Prostate gland (tissue), 2 donors: ENCODE measurements around the gene ANKRD10. TPM values are rescaled to one million over a fixed set of nuclear protein-coding genes. Genes with fewer than 3 reads are reported as not detected.

Experiments
- DNase-seq: peaks from one replicate; pipeline ENCODE4 v3.0.0-alpha.2; 2019; ENCODE audit warnings: low spot score
- H3K27ac ChIP-seq, 2 donors: fragments of 200-600 bp; sonication (generic); 2 replicates each; pipeline ENCODE4 v1.5.1; 2017 to 2019
- H3K27me3 ChIP-seq: fragments of 200-600 bp; sonication (generic); replicated peaks from 2 replicates; pipeline ENCODE4 v1.5.1; 2019; ENCODE audit not compliant: insufficient read depth
- H3K36me3 ChIP-seq, 2 donors: fragments of 200-600 bp; sonication (generic); 1 replicate in 1 of 2; 2 replicates in 1 of 2; pipeline versions ENCODE4 v1.5.1 to v1.8.1; 2017 to 2019
- H3K4me1 ChIP-seq: fragments of 200-600 bp; sonication (generic); replicated peaks from 2 replicates; pipeline ENCODE4 v1.5.1; 2019
- H3K4me3 ChIP-seq, 2 donors: fragments of 200-600 bp; sonication (generic); 2 replicates each; pipeline ENCODE4 v1.5.1; 2017 to 2019
- H3K9me3 ChIP-seq: fragments of 200-600 bp; sonication (generic); 2 replicates; pipeline ENCODE4 v1.5.1; 2017
- CTCF ChIP-seq, 4 experiments: fragments of 200-600 bp in 2 of 4; fragments of 450-650 bp in 2 of 4; sonication (generic) in 2 of 4; IDR thresholded peaks; 1 replicate in 3 of 4; 2 replicates in 1 of 4; pipeline ENCODE4 v1.5.1; 2016 to 2019; ENCODE audit warnings: antibody characterized with exemption in 4 of 4, mild to moderate bottlenecking in 2 of 4, moderate library complexity in 2 of 4
- POLR2A ChIP-seq: fragments of 450-650 bp; IDR thresholded peaks from one replicate; pipeline ENCODE4 v1.6.1; 2016; ENCODE audit warnings: antibody characterized with exemption, mild to moderate bottlenecking
- POLR2AphosphoS5 ChIP-seq: sonication (generic); formaldehyde crosslinking; IDR thresholded peaks from one replicate; pipeline ENCODE4 v1.6.1; 2017; ENCODE audit warnings: antibody characterized with exemption
- WGBS: methylation state at CpG from one replicate; pipeline ENCODE4 v1.1.5; 2018; 5-methylcytosine and 5-hydroxymethylcytosine counted together
- intact Hi-C: fragments of 100-400 bp; cut with DNase I; formaldehyde crosslinking; loops from one replicate; pipeline ENCODE4 v1.14.2; 2022
- total RNA-seq, 2 donors: library from RNA; depleted of rRNA; stranded (reverse); fragments of >200 nt; gene quantifications; one replicate each; pipeline ENCODE4 v1.1.0, GENCODE V29; 2016

Gene ANKRD10
- total RNA-seq, 2 donors from 2014 or later = 99.9 to 155 TPM

GRCh38 chr13:110881839-110882627 is 32.8 kb downstream of the ANKRD10 start:
- Histone ChIP-seq H3K27me3 (no peaks in the 10 kb centered on the region), H3K36me3 (no peaks in the 10 kb centered on the region), H3K4me1 (no peaks in the 10 kb centered on the region), H3K27ac (no peak overlapping the region), H3K9me3 (no peaks in the 10 kb centered on the region), H3K4me3 (no peak overlapping the region)
- intact Hi-C loops = no loop called here
- no peak for DNase-seq
- 83% methylated on average over 13 of the region's 13 CpGs for WGBS
- TF ChIP-seq CTCF (IDR thresholded peaks at IDR 0.05) (no peak), POLR2AphosphoS5 (no peak), POLR2A (no peak)

GRCh38 chr13:110880627-110881026 is 34.2 kb downstream of the ANKRD10 start:
- 93% methylated on average over 7 of the region's 7 CpGs for WGBS

GRCh38 chr13:110879482-110879881 is 35.4 kb downstream of the ANKRD10 start:
- Histone ChIP-seq H3K27me3 (no peaks in the 10 kb centered on the region), H3K4me1 (no peaks in the 10 kb centered on the region), H3K27ac (no peak overlapping the region), H3K36me3 (no peaks in the 10 kb centered on the region), H3K4me3 (no peak overlapping the region), H3K9me3 (no peaks in the 10 kb centered on the region)
- TF ChIP-seq CTCF (IDR thresholded peaks at IDR 0.05) (no peak), POLR2A (no peak), POLR2AphosphoS5 (no peak)
- intact Hi-C loops = no loop called here
- 78% methylated on average over 15 of the region's 15 CpGs for WGBS
- DNase-seq = no peak

More at GRCh38 chr13:110880627-110881026, 34.2 kb downstream of the ANKRD10 start:
- Histone ChIP-seq H3K9me3 (no peaks in the 10 kb centered on the region), H3K4me1 (no peaks in the 10 kb centered on the region), H3K4me3 (no peak overlapping the region), H3K36me3 (no peaks in the 10 kb centered on the region), H3K27me3 (no peaks in the 10 kb centered on the region), H3K27ac (no peak overlapping the region)
- DNase-seq = no peak
- intact Hi-C loops = no loop called here
- TF ChIP-seq CTCF (IDR thresholded peaks at IDR 0.05) (no peak), POLR2A (no peak), POLR2AphosphoS5 (no peak)

GRCh38 chr13:110877737-110878258 is 37.1 kb downstream of the ANKRD10 start:
- no peaks in the 10 kb centered on the region for H3K4me1 ChIP-seq
- H3K9me3 ChIP-seq = no peaks in the 10 kb centered on the region
- intact Hi-C loops = no loop called here
- DNase-seq = no peak
- H3K4me3 ChIP-seq = no peak overlapping the region
- no peak for TF ChIP-seq CTCF (IDR thresholded peaks at IDR 0.05)
- no peak for TF ChIP-seq POLR2A
- TF ChIP-seq POLR2AphosphoS5 = no peak
- H3K27me3 ChIP-seq = no peaks in the 10 kb centered on the region
- no peaks in the 10 kb centered on the region for H3K36me3 ChIP-seq
- 31% methylated on average over 4 of the region's 4 CpGs for WGBS
- no peak overlapping the region for H3K27ac ChIP-seq

GRCh38 chr13:110876609-110877008 is 38.3 kb downstream of the ANKRD10 start:
- TF ChIP-seq POLR2AphosphoS5 (no peak), POLR2A (no peak), CTCF (IDR thresholded peaks at IDR 0.05) (no peak)
- H3K27me3 ChIP-seq = no peaks in the 10 kb centered on the region
- intact Hi-C loops = no loop called here
- no peak overlapping the region for H3K27ac ChIP-seq
- H3K4me1 ChIP-seq = no peaks in the 10 kb centered on the region
- 86% methylated on average over 3 of the region's 3 CpGs for WGBS
- DNase-seq = no peak
- no peaks in the 10 kb centered on the region for H3K36me3 ChIP-seq
- no peaks in the 10 kb centered on the region for H3K9me3 ChIP-seq
- H3K4me3 ChIP-seq = no peak overlapping the region
